Endothelial cell (in vitro differentiated cells): ENCODE results near the gene REXO5. TPM values are rescaled to one million over a fixed set of nuclear protein-coding genes. Genes with fewer than 3 reads are reported as not detected.

Experiments
- DNase-seq: peaks from one replicate; pipeline ENCODE4 v3.0.0; 2021; ENCODE audit warnings: low spot score
- H3K27ac Mint-ChIP-seq: one replicate; pipeline ENCODE4 v1.8.0; 2021; ENCODE audit warnings: mixed read lengths, inconsistent platforms; ENCODE audit not compliant: unreplicated experiment
- H3K27me3 Mint-ChIP-seq: one replicate; pipeline ENCODE4 v1.8.0; 2021; ENCODE audit warnings: mild to moderate bottlenecking, moderate library complexity, mixed read lengths, inconsistent platforms; ENCODE audit not compliant: unreplicated experiment
- H3K36me3 Mint-ChIP-seq: one replicate; pipeline ENCODE4 v1.8.0; 2021; ENCODE audit warnings: mild to moderate bottlenecking, low read depth, mixed read lengths, inconsistent platforms; ENCODE audit not compliant: unreplicated experiment
- H3K4me1 Mint-ChIP-seq: one replicate; pipeline ENCODE4 v1.8.0; 2021; ENCODE audit warnings: mild to moderate bottlenecking, mixed read lengths, inconsistent platforms; ENCODE audit not compliant: unreplicated experiment
- H3K4me3 Mint-ChIP-seq: one replicate; pipeline ENCODE4 v1.8.0; 2021; ENCODE audit warnings: mild to moderate bottlenecking, mixed read lengths, inconsistent platforms; ENCODE audit not compliant: unreplicated experiment
- H3K9me3 Mint-ChIP-seq: one replicate; pipeline ENCODE4 v1.8.0; 2021; ENCODE audit warnings: mixed read lengths, inconsistent platforms; ENCODE audit not compliant: unreplicated experiment
- CTCF ChIP-seq: fragments of 200-600 bp; sonication (generic); IDR thresholded peaks from one replicate; pipeline ENCODE4 v1.5.0; 2021; ENCODE audit warnings: antibody characterized with exemption; ENCODE audit not compliant: unreplicated experiment
- total RNA-seq: library from RNA; stranded (reverse); fragmentation: NEBNext Ultra II Directional; extraction: Animal tissue kit (Norgen Biotek cat#: 25700); gene quantifications from one replicate; pipeline ENCODE4 v1.2.1, GENCODE V29; 2021; ENCODE audit not compliant: unreplicated experiment

Gene REXO5
- total RNA-seq, 1 donor from 2014 or later: 2.4 TPM

GRCh38 chr16:20867585-20867984 is 61.3 kb downstream of the REXO5 start:
- H3K27me3 Mint-ChIP-seq: peaks cover 3% of the 10 kb centered on the region
- H3K9me3 Mint-ChIP-seq: no peaks in the 10 kb centered on the region
- H3K4me1 Mint-ChIP-seq: peaks cover 54% of the 10 kb centered on the region
- no peak for DNase-seq
- no peak overlapping the region for H3K4me3 Mint-ChIP-seq
- no peak for TF ChIP-seq CTCF
- peaks cover 9% of the 10 kb centered on the region for H3K36me3 Mint-ChIP-seq
- no peak overlapping the region for H3K27ac Mint-ChIP-seq

GRCh38 chr16:20868890-20869289 is 62.6 kb downstream of the REXO5 start:
- DNase-seq: no peak
- Mint-ChIP-seq H3K27ac (no peak overlapping the region), H3K9me3 (no peaks in the 10 kb centered on the region), H3K27me3 (peaks cover 3% of the 10 kb centered on the region), H3K4me1 (peaks cover 65% of the 10 kb centered on the region), H3K4me3 (no peak overlapping the region), H3K36me3 (peaks cover 9% of the 10 kb centered on the region)
- TF ChIP-seq CTCF: no peak

- Mint-ChIP-seq H3K27ac (peak overlapping the region; percentile 11), H3K27me3 (peaks cover 3% of the 10 kb centered on the region), H3K9me3 (no peaks in the 10 kb centered on the region), H3K4me3 (no peak overlapping the region), H3K36me3 (peaks cover 9% of the 10 kb centered on the region), H3K4me1 (peaks cover 72% of the 10 kb centered on the region)
- no peak for TF ChIP-seq CTCF
- no peak for DNase-seq
Observed at GRCh38 chr16:20870122-20870820, 63.9 kb downstream of the REXO5 start.

GRCh38 chr16:20871258-20871657 is 64.9 kb downstream of the REXO5 start:
- TF ChIP-seq CTCF: no peak
- no peak overlapping the region for H3K27ac Mint-ChIP-seq
- peaks cover 9% of the 10 kb centered on the region for H3K36me3 Mint-ChIP-seq
- no peak overlapping the region for H3K4me3 Mint-ChIP-seq
- no peak for DNase-seq
- H3K4me1 Mint-ChIP-seq: peaks cover 62% of the 10 kb centered on the region
- no peaks in the 10 kb centered on the region for H3K9me3 Mint-ChIP-seq
- H3K27me3 Mint-ChIP-seq: peaks cover 3% of the 10 kb centered on the region

GRCh38 chr16:20871941-20872815 is 65.9 kb downstream of the REXO5 start:
- Mint-ChIP-seq H3K4me1 (peaks cover 53% of the 10 kb centered on the region), H3K9me3 (no peaks in the 10 kb centered on the region), H3K4me3 (no peak overlapping the region), H3K27ac (peak overlapping the region; percentile 22), H3K27me3 (peaks cover 3% of the 10 kb centered on the region), H3K36me3 (peaks cover 5% of the 10 kb centered on the region)
- TF ChIP-seq CTCF: no peak
- no peak for DNase-seq
